Anterior cingulate cortex (tissue), 58 donors: Measurements from ENCODE around the gene SLC25A21.

ENCODE experiments used
- DNase-seq, 58 donors: peaks; one replicate each; lab custom pipeline; 2025; lab: John Stamatoyannopoulos, UW

The SLC25A21 gene

GRCh38 chr14:36852981-36853691, 319.3 kb downstream of the SLC25A21 start:
- no peak for DNase-seq

DNA sequence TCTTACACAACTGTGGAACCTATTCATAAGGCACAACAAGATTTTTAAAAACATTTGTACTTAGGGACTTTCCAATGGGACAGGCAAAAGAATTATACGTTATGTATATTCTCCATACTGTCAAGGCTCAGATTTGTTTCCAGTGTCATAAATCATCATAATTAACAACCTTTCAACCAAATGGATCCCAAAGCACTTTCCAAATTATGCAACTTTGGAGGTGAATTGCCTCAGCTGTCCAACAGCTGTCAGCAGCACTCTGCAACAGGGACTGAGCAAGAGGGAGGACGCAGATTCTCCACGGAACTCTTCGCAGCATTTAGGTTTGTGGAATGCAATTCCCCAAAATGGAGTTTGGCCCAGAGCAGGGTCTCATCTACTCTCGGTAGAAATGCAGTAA, 324.2 kb downstream of the SLC25A21 start:
- no peak for DNase-seq

GRCh38 chr14:36847366-36847765, 325.0 kb downstream of the SLC25A21 start:
- no peak for DNase-seq

DNA sequence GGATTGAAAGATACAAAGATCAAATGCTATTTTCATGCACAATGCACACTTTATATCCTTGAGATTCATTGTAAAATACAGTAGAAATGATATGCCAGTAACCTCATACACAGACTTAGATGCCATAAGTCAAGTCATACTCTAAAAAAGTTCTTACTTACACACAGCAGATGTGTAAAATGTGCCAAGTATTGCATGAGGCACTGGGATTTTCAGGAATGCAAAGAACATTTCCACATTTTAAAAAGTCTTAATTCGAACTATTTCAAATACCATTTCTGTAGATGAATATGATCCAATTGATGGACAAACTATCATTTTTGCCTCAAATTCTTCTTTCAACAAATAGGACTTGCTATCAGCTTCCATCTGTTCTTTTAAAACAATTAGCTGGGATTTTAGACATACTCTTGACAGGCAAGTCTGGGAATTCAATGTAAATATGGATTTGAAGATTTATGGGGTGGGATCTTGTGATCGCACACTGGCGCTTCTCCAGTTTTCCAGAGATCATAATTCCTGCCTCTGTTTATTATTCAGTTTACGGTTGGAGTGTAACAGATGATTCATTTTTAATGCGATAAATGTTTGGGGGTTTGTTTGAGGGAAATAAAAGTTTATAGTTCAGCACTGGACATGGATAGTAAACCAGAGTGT, 326.9 kb downstream of the SLC25A21 start:
- DNase-seq: no peak

- DNase-seq: no peak
Measured at GRCh38 chr14:36844443-36845195, 327.8 kb downstream of the SLC25A21 start.

DNA sequence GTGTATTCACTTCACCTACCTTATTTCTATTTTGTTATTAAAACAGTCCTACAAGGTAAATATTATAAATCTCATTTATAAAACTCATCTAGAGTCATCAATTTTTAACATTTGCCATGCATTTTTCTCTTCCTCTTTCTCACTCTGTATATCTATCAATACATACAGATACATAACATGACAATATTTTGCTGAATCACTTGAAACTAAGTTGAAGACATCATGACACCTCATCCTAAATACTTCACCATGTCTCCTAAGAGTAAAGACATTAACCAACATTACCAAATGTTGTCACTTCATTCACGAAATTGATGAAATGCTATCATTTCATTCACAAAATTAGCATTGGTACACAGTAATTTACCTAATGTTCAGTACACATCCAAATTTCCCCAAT, 329.0 kb downstream of the SLC25A21 start:
- DNase-seq: no peak

- no peak for DNase-seq
Measured at GRCh38 chr14:36835128-36835527, 337.3 kb downstream of the SLC25A21 start.

DNA sequence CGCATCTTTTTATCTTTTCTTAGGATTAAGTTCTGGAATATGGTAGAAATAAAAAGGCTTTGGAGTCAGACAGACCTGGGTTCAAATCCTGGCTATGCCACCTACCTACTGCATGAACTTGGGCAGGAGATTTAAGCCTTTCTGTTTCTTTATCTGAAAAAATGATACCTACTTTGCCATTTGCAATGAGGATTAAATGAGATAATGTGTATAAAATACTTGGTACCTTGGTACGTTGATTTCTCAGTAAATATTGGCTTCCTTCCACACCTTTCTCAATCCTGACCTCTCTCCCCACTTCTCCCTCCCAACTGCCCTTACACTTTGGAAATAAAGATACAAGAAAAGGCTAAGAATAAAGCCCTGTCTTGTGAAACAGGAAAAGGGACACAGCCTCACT, 338.1 kb downstream of the SLC25A21 start:
- DNase-seq: no peak

- no peak for DNase-seq
Measured at GRCh38 chr14:36829547-36829946, 342.9 kb downstream of the SLC25A21 start.

DNA sequence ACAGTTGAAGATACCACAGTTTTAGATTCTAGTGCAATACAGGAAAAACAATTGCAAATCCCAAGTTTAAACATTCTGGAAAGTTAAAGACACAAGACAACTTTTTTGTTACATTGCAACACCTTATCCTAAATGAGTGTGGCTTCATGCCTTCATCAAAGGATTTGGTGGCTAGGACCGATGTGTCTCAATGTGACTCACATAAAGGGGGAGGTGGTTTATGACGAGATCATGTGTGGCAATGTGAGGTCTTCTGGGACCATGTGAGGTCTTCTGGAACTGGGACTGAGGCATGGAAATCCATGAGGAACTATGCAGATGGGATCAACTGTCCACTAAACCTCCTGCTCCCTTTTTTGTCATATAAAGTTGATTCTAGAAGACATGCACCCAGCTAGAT, 344.5 kb downstream of the SLC25A21 start:
- no peak for DNase-seq

GRCh38 chr14:36826614-36827013, 345.8 kb downstream of the SLC25A21 start:
- DNase-seq: no peak

- DNase-seq: no peak
Measured at GRCh38 chr14:36824854-36825253, 347.6 kb downstream of the SLC25A21 start.

DNA sequence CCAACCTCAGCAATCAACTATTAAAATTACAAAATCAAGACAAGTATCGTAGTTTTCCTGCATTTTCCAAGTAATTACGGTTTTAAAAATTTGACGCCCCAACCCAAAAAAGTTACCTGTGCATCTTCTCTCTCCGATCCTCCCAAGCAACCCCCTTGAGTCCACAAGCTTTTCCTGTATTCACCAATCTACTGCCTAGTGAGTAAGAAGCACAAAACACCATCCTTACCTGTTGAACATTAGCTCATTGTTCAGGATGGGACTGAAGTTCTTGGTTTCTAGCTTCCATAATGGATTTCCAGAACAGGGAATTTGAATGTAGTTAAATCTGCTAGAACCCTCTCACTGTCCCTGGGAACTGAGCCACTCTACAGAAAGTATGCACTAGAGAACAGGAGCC, 348.8 kb downstream of the SLC25A21 start:
- DNase-seq: no peak

DNA sequence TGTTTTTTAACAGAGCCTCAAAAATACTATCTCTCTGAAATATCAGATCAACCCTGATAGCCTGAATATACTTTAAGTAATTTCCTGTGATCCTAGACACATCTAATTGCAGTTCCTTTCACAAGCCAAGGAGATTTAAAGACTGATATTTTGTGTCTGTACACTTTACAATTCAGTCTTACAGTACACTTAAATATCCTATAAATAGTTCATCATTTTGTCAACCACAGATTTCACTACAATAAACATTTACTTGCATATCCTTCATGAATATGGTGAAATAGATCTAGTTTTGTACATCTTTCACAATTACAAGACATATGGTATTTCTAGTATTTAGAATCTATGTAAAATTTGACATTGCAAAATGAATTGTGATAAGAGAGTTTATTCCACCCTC, 349.7 kb downstream of the SLC25A21 start:
- no peak for DNase-seq

- no peak for DNase-seq
Measured at GRCh38 chr14:36820901-36821300, 351.5 kb downstream of the SLC25A21 start.

DNA sequence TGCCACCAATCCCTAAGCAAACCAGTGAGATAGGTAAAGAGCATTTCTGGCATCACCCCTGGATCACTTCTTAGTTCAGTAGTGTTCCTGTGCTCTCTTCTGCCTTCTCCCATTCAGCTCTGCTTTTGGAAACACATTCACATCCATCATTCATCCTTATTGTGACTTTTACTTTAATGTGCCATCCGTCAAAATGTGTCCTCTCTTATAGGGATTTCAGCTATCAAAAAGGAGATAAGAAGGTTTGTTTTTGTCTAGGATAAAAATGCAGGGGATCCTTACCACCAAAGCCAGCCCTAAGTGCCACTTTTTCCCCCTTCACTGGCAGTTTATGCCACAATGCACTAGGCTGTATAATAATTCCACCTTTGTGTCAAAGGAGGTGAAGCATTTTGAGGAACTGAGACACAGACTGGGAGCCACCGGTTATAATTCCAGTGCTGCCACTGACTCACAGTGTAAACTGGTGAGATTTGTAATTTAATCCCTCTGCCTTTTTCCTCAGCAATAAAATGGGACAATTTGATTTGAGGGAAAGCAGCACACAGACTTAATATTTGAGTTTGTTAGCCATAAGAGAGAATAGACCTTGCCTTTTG, 352.2 kb downstream of the SLC25A21 start:
- no peak for DNase-seq

- no peak for DNase-seq
Measured at GRCh38 chr14:36818794-36819384, 353.5 kb downstream of the SLC25A21 start.

DNA sequence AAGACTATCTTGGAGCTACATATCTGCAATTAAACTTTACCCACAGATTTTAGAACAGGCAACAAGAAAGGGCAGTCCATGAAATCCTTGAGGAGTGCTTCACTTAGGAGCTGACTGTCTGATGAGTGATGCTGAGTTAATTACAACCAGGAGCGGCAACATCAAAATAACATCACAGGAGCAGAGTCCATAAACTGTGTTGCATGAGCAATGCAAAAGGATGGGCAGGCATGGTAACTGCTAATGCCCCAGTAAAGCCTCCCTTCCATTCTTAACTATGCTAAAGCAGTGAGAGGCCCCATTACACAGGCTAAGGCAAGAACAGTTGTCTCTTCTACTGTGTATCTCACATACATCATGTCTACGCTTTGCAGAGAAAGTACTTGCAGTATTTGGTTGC, 354.2 kb downstream of the SLC25A21 start:
- DNase-seq: no peak

- no peak for DNase-seq
Measured at GRCh38 chr14:36817071-36817930, 355.1 kb downstream of the SLC25A21 start.

DNA sequence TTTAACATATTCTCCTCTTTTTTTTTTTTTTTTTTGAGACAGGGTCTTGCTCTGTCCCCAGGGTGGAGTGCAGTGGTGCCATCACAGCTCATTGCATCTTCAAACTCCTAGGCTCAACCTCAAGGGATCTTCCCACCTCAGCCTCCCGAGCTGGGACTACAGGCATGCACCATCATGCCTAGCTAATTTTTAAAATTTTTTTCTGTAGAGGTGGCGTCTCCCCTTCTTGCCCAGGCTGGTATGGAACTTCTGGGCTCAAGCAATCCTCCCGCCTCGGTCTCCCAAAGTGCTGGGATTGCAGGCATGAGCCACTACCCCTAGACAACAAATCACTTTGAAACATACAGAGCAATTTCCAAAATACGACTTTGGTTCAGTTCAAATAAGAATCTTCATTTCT, 355.9 kb downstream of the SLC25A21 start:
- no peak for DNase-seq
